H1 (cell line): ENCODE results near the gene SOX13. TPM values are rescaled to one million over a fixed set of nuclear protein-coding genes. Genes with fewer than 3 reads are reported as not detected.

ENCODE experiments used
- CTCF ChIA-PET: fragments of 300-600 bp; sonication (Branson Sonifier 250); formaldehyde crosslinking; loops from one replicate; lab custom pipeline; 2021; ENCODE audit not compliant: partially characterized antibody; lab: Charles Lee
- POLR2A ChIA-PET: fragments of 300-600 bp; sonication (Branson Sonifier 250); formaldehyde crosslinking; loops from one replicate; lab custom pipeline; 2021; ENCODE audit warnings: inconsistent platforms; ENCODE audit not compliant: partially characterized antibody; lab: Charles Lee
- DNase-seq, 2 experiments: peaks; one replicate each; pipeline versions ENCODE4 v3.0.0 to v3.0.0-alpha.2; 2010 to 2022; ENCODE audit warnings: low spot score in 2 of 2, low read depth in 1 of 2, mixed read lengths in 1 of 2
- FAIRE-seq: peaks from 2 replicates; lab custom pipeline; 2011; peaks lifted over from hg19 to GRCh38; lab: Jason Lieb, UNC
- H2AFZ ChIP-seq: 2 replicates; pipeline ENCODE4 v1.8.1; 2012; ENCODE audit warnings: low read length, inconsistent platforms
- H2AK5ac ChIP-seq: 2 replicates; pipeline ENCODE4 v1.6.1; 2013; ENCODE audit warnings: low read depth, low read length
- H2BK120ac ChIP-seq: replicated peaks from 2 replicates; pipeline ENCODE3; 2013; ENCODE audit warnings: low read depth, low read length, inconsistent platforms
- H2BK12ac ChIP-seq: 2 replicates; pipeline ENCODE4 v1.6.1; 2013; ENCODE audit warnings: low read depth, low read length
- H2BK15ac ChIP-seq: 2 replicates; pipeline ENCODE4 v1.6.1; 2013; ENCODE audit warnings: low read length
- H2BK20ac ChIP-seq: 2 replicates; pipeline ENCODE4 v1.6.1; 2013; ENCODE audit warnings: low read length
- H2BK5ac ChIP-seq: 2 replicates; pipeline ENCODE4 v1.6.1; 2013; ENCODE audit warnings: low read depth, low read length
- H3K14ac ChIP-seq: 2 replicates; pipeline ENCODE4 v1.6.1; 2013; ENCODE audit warnings: inconsistent platforms; ENCODE audit not compliant: insufficient read length
- H3K18ac ChIP-seq: 2 replicates; pipeline ENCODE4 v1.6.1; 2013; ENCODE audit warnings: low read length; ENCODE audit errors: extremely low read depth
- H3K23ac ChIP-seq: 2 replicates; pipeline ENCODE4 v1.6.1; 2013; ENCODE audit warnings: inconsistent platforms; ENCODE audit not compliant: insufficient read length
- H3K23me2 ChIP-seq: 2 replicates; pipeline ENCODE4 v1.6.1; 2013; ENCODE audit warnings: low read depth, low read length
- H3K27ac ChIP-seq: 2 replicates; pipeline ENCODE4 v1.6.1; 2011; ENCODE audit warnings: low read depth, low read length, inconsistent platforms
- H3K27me3 ChIP-seq, 4 experiments: replicated peaks in 1 of 4; 1 replicate in 1 of 4; 2 replicates in 3 of 4; pipeline versions ENCODE4 v1.6.1 to v1.8.1; 2011 to 2013; ENCODE audit warnings: low read length in 3 of 4, mild to moderate bottlenecking in 3 of 4, inconsistent platforms in 2 of 4, mixed read lengths in 2 of 4, moderate library complexity in 1 of 4; ENCODE audit not compliant: control insufficient read depth in 3 of 4, insufficient read depth in 3 of 4; ENCODE audit errors: extremely low read depth in 1 of 4
- H3K36me3 ChIP-seq, 4 experiments: 2 replicates each; pipeline versions ENCODE4 v1.6.1 to v1.8.1; 2011 to 2013; ENCODE audit warnings: mild to moderate bottlenecking in 4 of 4, low read length in 3 of 4, moderate library complexity in 2 of 4, control low read depth in 1 of 4, inconsistent platforms in 1 of 4; ENCODE audit not compliant: insufficient read depth in 4 of 4, control insufficient read depth in 2 of 4
- H3K4ac ChIP-seq: replicated peaks from 2 replicates; pipeline ENCODE3; 2013; ENCODE audit warnings: low read length, low read depth, mixed read lengths, inconsistent platforms; ENCODE audit not compliant: insufficient read length
- H3K4me1 ChIP-seq, 4 experiments: replicated peaks in 1 of 4; 1 replicate in 1 of 4; 2 replicates in 3 of 4; pipeline versions ENCODE4 v1.6.1 to v1.8.1; 2011 to 2013; ENCODE audit warnings: low read length in 3 of 4, inconsistent platforms in 2 of 4, mixed read lengths in 1 of 4; ENCODE audit not compliant: insufficient read depth in 4 of 4, control insufficient read depth in 3 of 4
- H3K4me2 ChIP-seq, 2 experiments: 2 replicates each; pipeline versions ENCODE4 v1.6.1 to v1.8.1; 2011 to 2013; ENCODE audit warnings: low read depth in 2 of 2, low read length in 2 of 2, control low read depth in 1 of 2, inconsistent platforms in 1 of 2, mild to moderate bottlenecking in 1 of 2; ENCODE audit not compliant: insufficient read depth in 1 of 2
- H3K4me3 ChIP-seq, 4 experiments: fragments of 200-600, 300-600 bp in 1 of 4; sonication (generic), shearing (Covaris generic), sonication (Bioruptor Twin) in 1 of 4; 2 replicates each; pipeline versions ENCODE4 v1.5.1 to v1.8.1; 2011 to 2016; ENCODE audit warnings: low read length in 4 of 4, low read depth in 3 of 4, control low read depth in 2 of 4, inconsistent platforms in 2 of 4, mild to moderate bottlenecking in 2 of 4, mixed read lengths in 1 of 4, moderate library complexity in 1 of 4; ENCODE audit not compliant: insufficient read depth in 2 of 4; ENCODE audit errors: extremely low read depth in 1 of 4
- H3K56ac ChIP-seq: replicated peaks from 2 replicates; pipeline ENCODE3; 2013; ENCODE audit warnings: low read depth, mild to moderate bottlenecking, mixed read lengths, low read length, inconsistent platforms; ENCODE audit not compliant: insufficient read length
- H3K79me1 ChIP-seq: 2 replicates; pipeline ENCODE4 v1.6.1; 2013; ENCODE audit warnings: low read depth, low read length, control low read depth
- H3K79me2 ChIP-seq, 2 experiments: 2 replicates each; pipeline versions ENCODE4 v1.6.1 to v1.8.1; 2012 to 2013; ENCODE audit warnings: low read length in 2 of 2, mild to moderate bottlenecking in 2 of 2, inconsistent platforms in 1 of 2; ENCODE audit not compliant: insufficient read depth in 2 of 2, control insufficient read depth in 1 of 2
- H3K9ac ChIP-seq, 4 experiments: replicated peaks in 1 of 4; 1 replicate in 1 of 4; 2 replicates in 3 of 4; pipeline versions ENCODE4 v1.6.1 to v1.8.1; 2011 to 2013; ENCODE audit warnings: low read depth in 3 of 4, low read length in 3 of 4, control low read depth in 2 of 4, mild to moderate bottlenecking in 2 of 4, moderate library complexity in 2 of 4, inconsistent platforms in 1 of 4; ENCODE audit errors: extremely low read depth in 1 of 4
- H3K9me3 ChIP-seq, 2 experiments: 2 replicates each; pipeline versions ENCODE4 v1.6.1 to v1.8.1; 2012 to 2013; ENCODE audit warnings: mild to moderate bottlenecking in 2 of 2, moderate library complexity in 2 of 2, control low read depth in 1 of 2, inconsistent platforms in 1 of 2, low read depth in 1 of 2, low read length in 1 of 2, mixed read lengths in 1 of 2; ENCODE audit not compliant: insufficient read depth in 2 of 2
- H4K20me1 ChIP-seq, 2 experiments: replicated peaks in 1 of 2; 2 replicates each; pipeline versions ENCODE3 to v1.8.1; 2011 to 2013; ENCODE audit warnings: inconsistent platforms in 2 of 2, low read length in 2 of 2, mild to moderate bottlenecking in 1 of 2; ENCODE audit not compliant: insufficient read depth in 2 of 2, control insufficient read depth in 1 of 2
- H4K5ac ChIP-seq: 2 replicates; pipeline ENCODE4 v1.6.1; 2013; ENCODE audit warnings: low read length, low read depth, mixed read lengths, inconsistent platforms; ENCODE audit not compliant: insufficient read length
- H4K8ac ChIP-seq: 2 replicates; pipeline ENCODE4 v1.8.0; 2013; ENCODE audit warnings: mild to moderate bottlenecking, moderate library complexity, low read length, inconsistent platforms; ENCODE audit not compliant: insufficient read depth; ENCODE audit errors: extremely low read depth
- H4K91ac ChIP-seq: replicated peaks from 2 replicates; pipeline ENCODE3; 2013; ENCODE audit warnings: low read length, mixed read lengths, inconsistent platforms; ENCODE audit not compliant: insufficient read length
- CBX8 ChIP-seq: fragments of 300-800, 300-1000 bp; sonication (generic); IDR thresholded peaks from 2 replicates; pipeline ENCODE4 v1.7.1; 2016; ENCODE audit warnings: low read depth, low read length, borderline replicate concordance
- EZH2 ChIP-seq: fragments of 200-600 bp; sonication (generic); IDR thresholded peaks from 2 replicates; pipeline ENCODE4 v1.7.1; 2012; ENCODE audit warnings: low read depth, mild to moderate bottlenecking, moderate library complexity, low read length, inconsistent platforms; ENCODE audit not compliant: severe bottlenecking
- JUN ChIP-seq: IDR thresholded peaks from 2 replicates; pipeline ENCODE4 v1.6.1; 2011; ENCODE audit warnings: low read depth, mild to moderate bottlenecking, improper control_type of control experiment, low read length
- RAD21 ChIP-seq, 2 experiments: IDR thresholded peaks in 1 of 2; conservative IDR thresholded peaks in 1 of 2; 2 replicates each; pipeline ENCODE4 v1.6.1; 2011; ENCODE audit warnings: low read depth in 2 of 2, low read length in 2 of 2, improper control_type of control experiment in 1 of 2, inconsistent platforms in 1 of 2, mild to moderate bottlenecking in 1 of 2, moderate library complexity in 1 of 2
- TCF12 ChIP-seq: IDR thresholded peaks from 2 replicates; pipeline ENCODE4 v1.6.1; 2011; ENCODE audit warnings: low read depth, mild to moderate bottlenecking, low read length
- TEAD4 ChIP-seq: IDR thresholded peaks from 2 replicates; pipeline ENCODE4 v1.6.1; 2012; ENCODE audit warnings: low read depth, low read length, inconsistent platforms, mixed read lengths
- WGBS, 2 experiments: shearing (Covaris generic) in 1 of 2; methylation state at CpG; one replicate each; pipeline versions ENCODE4 v1.1.6 to v1.1.7; 2013 to 2015; ENCODE audit warnings: low lambda C conversion rate in 2 of 2, mixed read lengths in 2 of 2, inconsistent platforms in 1 of 2, low coverage in 1 of 2, missing lambda C conversion rate in 1 of 2; ENCODE audit not compliant: insufficient replicate concordance in 2 of 2, insufficient coverage in 1 of 2, insufficient read length in 1 of 2; ENCODE audit errors: extremely low coverage in 1 of 2, missing lambda C conversion rate in 1 of 2; 5-methylcytosine and 5-hydroxymethylcytosine counted together
- polyA plus RNA-seq, 7 experiments: library from polyadenylated mRNA; depleted of rRNA in 3 of 7; stranded (reverse) in 5 of 7; unstranded in 2 of 7; fragments of >200 nt in 5 of 7; fragments of 200-250 nt in 2 of 7; gene quantifications; 1 replicate in 5 of 7; 2 replicates in 1 of 7; 4 replicates in 1 of 7; pipeline versions ENCODE4 v1.2.1 to v1.2.3, GENCODE V29; 2011 to 2013; ENCODE audit warnings: missing spikeins in 2 of 7, mixed read lengths in 2 of 7
- total RNA-seq: library from RNA; stranded (reverse); fragmentation: NEBNext Ultra II Directional; extraction: Animal tissue kit (Norgen Biotek cat#: 25700); gene quantifications from 2 replicates; pipeline ENCODE4 v1.2.1, GENCODE V29; 2021
- TF ChIP-seq, protein P1 (sequence below), 3 experiments: IDR thresholded peaks; 1 replicate in 2 of 3; 2 replicates in 1 of 3; pipeline versions ENCODE4 v1.5.1 to v1.6.1; 2011; ENCODE audit warnings: low read length in 3 of 3, mild to moderate bottlenecking in 3 of 3, inconsistent platforms in 2 of 3, low read depth in 1 of 3, moderate library complexity in 1 of 3; ENCODE audit not compliant: insufficient read depth in 1 of 3; ENCODE audit errors: control extremely low read depth in 1 of 3

SOX13 gene
- total and polyA plus RNA-seq, 2 of the 8 experiments (the other 6 are each of a cell fraction or from before 2014, with no cell fraction given): 113 to 173 TPM

DNA sequence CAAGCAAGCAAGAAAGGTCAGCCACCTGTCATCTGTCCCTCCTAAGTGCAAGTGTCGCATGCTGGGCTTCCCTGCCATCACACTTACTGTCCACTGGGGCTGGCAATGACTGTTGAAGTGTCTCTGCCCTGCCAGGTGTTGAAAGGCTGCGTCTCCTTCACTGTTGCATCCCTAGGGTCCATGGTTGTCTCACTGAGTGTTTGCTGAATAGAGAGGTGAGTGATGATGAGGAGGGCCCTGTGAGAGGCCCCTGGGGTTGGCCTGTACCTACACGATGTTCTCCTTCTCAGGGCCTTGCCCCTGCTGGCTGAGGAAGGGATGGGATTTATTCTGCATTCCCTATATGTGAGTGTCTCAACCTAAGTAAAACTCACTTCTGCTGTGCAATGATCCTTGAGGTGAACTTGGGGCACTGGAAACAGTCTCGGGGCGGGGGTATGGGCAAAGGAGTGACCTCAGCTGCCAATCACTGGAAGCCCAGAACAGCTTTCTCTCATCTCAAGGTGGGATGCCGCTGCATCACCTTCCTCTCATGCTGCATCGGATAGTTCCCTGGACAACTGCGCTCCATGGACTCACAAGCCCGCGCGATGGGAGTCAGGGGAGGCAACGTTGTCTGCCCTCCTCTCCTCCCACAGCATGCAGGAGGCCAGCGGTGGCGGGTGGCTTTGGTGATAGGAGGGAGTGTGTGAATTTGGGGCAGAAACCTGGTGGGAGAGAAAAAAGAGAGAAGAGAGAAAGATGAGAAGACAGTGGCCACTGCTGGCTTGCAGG is 35.8 kb upstream of the SOX13 start:
- H3K9me3 ChIP-seq: no peaks in the 10 kb centered on the region
- DNase-seq: no peak
- peak overlapping the region; percentile 71 for H3K18ac ChIP-seq
- TF ChIP-seq CBX8: no peak
- TF ChIP-seq TCF12: no peak
- TF ChIP-seq, protein P1, sequence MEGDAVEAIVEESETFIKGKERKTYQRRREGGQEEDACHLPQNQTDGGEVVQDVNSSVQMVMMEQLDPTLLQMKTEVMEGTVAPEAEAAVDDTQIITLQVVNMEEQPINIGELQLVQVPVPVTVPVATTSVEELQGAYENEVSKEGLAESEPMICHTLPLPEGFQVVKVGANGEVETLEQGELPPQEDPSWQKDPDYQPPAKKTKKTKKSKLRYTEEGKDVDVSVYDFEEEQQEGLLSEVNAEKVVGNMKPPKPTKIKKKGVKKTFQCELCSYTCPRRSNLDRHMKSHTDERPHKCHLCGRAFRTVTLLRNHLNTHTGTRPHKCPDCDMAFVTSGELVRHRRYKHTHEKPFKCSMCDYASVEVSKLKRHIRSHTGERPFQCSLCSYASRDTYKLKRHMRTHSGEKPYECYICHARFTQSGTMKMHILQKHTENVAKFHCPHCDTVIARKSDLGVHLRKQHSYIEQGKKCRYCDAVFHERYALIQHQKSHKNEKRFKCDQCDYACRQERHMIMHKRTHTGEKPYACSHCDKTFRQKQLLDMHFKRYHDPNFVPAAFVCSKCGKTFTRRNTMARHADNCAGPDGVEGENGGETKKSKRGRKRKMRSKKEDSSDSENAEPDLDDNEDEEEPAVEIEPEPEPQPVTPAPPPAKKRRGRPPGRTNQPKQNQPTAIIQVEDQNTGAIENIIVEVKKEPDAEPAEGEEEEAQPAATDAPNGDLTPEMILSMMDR (IDR thresholded peaks at IDR 0.05; ENCODE audit: control extremely low read depth in 1 of 3, insufficient read depth in 1 of 3, low read depth in 1 of 3, low read length in 3 of 3): peak; percentile 5 to 27 (median 15); a peak in 3 of 4 replicates
- TF ChIP-seq RAD21 (IDR thresholded peaks at IDR 0.05 in 1 of 2, conservative IDR thresholded peaks at IDR 0.05 in 1 of 2; ENCODE audit: low read depth in 2 of 2, low read length in 2 of 2): peak in 1 of 2 experiments; percentile 2; a peak in 2 of 4 replicates
- no peak for TF ChIP-seq TEAD4
- no peak for TF ChIP-seq JUN
- TF ChIP-seq EZH2: no peak
- TF ChIP-seq, all 59 proteins: peak for 2
- ChIA-PET POLR2A (interaction anchor here (1.1 kb wide), 1 partner anchor 43 kb away, joined by 3 read pairs; no protein-coding TSS in a partner anchor), CTCF (interaction anchor here (1.0 kb wide), 1 partner anchor 94 kb away, joined by 3 read pairs; no protein-coding TSS in a partner anchor)
- Histone ChIP-seq H2BK12ac (peak overlapping the region; percentile 91; the same call in 1 of the 2 replicates), H2AFZ (no peak overlapping the region), H2AK5ac (no peak overlapping the region), H4K8ac (peak overlapping the region; percentile 19; the same call in 1 of the 2 replicates), H4K91ac (peak overlapping the region; percentile 2), H2BK5ac (no peak overlapping the region; the same call in 1 of the 2 replicates), H3K27me3 (no peaks in the 10 kb centered on the region), H3K23ac (no peak overlapping the region), H3K79me2 (no peaks in the 10 kb centered on the region), H3K79me1 (no peaks in the 10 kb centered on the region), H3K23me2 (no peaks in the 10 kb centered on the region), H2BK15ac (peak overlapping the region; percentile 77; the same call in 1 of the 2 replicates), H3K4me2 (no peak overlapping the region), H2BK120ac (no peak overlapping the region), H3K9ac (no peak overlapping the region; a peak in 2 of 7 replicates), H4K20me1 (no peaks in the 10 kb centered on the region), H3K14ac (no peak overlapping the region), H3K4ac (no peak overlapping the region), H3K56ac (no peak overlapping the region), H3K4me3 (no peak overlapping the region), H4K5ac (no peak overlapping the region), H2BK20ac (peak overlapping the region; percentile 21; the same call in 1 of the 2 replicates), H3K4me1 (peaks cover 0 to 7% (median 5%) of the 10 kb centered on the region in 4 experiments; a peak in 6 of 7 replicates), H3K27ac (no peak overlapping the region), H3K36me3 (no peaks in the 10 kb centered on the region)
- 79% methylated on average over 9 of the region's 14 CpGs; no CpG with 5 or more reads in 1 of the 2 experiments for WGBS, 2 experiments
- FAIRE-seq: no peak
